Measurements from ENCODE around the gene TTLL9.

DNA sequence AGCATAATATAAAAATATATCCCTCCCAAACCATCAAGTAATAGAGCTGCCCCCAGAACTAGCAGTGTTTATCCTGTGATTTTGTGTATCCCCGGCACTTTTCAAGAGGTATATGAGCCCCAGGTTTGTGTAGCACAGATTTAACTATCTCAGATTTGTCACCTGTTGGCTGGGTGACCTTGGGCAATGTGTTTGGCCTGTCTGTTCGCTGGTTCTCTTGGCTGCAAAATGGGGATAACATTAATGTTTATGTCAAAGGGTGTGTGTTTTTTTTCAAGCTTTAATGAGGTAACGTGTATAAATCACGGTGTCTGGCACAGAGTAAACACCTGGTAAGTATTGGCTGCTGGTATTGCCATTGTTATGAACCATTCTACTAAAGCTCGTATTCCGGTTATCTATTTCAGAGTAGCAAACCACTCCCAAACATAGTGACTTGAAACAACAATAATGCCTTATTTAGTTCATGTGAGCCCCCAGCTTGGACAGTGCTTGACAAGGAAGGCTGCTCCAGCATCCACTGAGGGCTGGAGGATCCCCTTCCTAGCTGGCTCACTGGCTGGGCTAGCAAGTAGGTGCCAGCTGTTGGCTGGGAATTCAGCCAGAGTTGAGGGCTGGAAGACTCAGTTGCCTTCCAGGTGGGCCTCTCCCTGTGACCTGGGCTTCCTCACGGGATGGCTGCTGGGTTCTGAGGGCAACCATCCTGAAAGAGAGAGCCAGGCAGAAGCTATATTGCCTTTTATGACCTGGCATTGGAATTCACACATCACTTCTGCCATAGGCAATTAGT lies 45.3 kb downstream of the TTLL9 start:
- TF ChIP-seq, protein P1, sequence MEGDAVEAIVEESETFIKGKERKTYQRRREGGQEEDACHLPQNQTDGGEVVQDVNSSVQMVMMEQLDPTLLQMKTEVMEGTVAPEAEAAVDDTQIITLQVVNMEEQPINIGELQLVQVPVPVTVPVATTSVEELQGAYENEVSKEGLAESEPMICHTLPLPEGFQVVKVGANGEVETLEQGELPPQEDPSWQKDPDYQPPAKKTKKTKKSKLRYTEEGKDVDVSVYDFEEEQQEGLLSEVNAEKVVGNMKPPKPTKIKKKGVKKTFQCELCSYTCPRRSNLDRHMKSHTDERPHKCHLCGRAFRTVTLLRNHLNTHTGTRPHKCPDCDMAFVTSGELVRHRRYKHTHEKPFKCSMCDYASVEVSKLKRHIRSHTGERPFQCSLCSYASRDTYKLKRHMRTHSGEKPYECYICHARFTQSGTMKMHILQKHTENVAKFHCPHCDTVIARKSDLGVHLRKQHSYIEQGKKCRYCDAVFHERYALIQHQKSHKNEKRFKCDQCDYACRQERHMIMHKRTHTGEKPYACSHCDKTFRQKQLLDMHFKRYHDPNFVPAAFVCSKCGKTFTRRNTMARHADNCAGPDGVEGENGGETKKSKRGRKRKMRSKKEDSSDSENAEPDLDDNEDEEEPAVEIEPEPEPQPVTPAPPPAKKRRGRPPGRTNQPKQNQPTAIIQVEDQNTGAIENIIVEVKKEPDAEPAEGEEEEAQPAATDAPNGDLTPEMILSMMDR (optimal IDR thresholded peaks at IDR 0.05 in 1 of 3, IDR thresholded peaks at IDR 0.05 in 1 of 3, conservative IDR thresholded peaks at IDR 0.05 in 1 of 3; ENCODE audit: extremely low read depth in 1 of 3, insufficient read depth in 2 of 3, low read length in 3 of 3) = no peak
- TF ChIP-seq EZH2 (IDR thresholded peaks at IDR 0.05; ENCODE audit: low read length) = no peak
